Testis (tissue), 3 donors: ENCODE results near the gene GLRX. TPM values are rescaled to one million over a fixed set of nuclear protein-coding genes. Genes with fewer than 3 reads are reported as not detected.
A peak's percentile ranks its signal among the peaks of the same experiment; 100 is the strongest.

Experiments used
- DNase-seq: peaks from one replicate; pipeline ENCODE4 v3.0.0-alpha.2; 2019
- H3K27ac ChIP-seq, 2 donors: fragments of 200-600 bp; sonication (generic); one replicate each; pipeline ENCODE4 v1.5.1; 2019
- H3K27me3 ChIP-seq: fragments of 200-600 bp; sonication (generic); one replicate; pipeline ENCODE4 v1.5.1; 2019
- H3K36me3 ChIP-seq: fragments of 200-600 bp; sonication (generic); one replicate; pipeline ENCODE4 v1.5.1; 2017; ENCODE audit warnings: low read depth; ENCODE audit errors: missing control alignments
- H3K4me1 ChIP-seq: fragments of 200-600 bp; sonication (generic); one replicate; pipeline ENCODE4 v1.5.1; 2019
- H3K4me3 ChIP-seq, 2 donors: fragments of 200-600 bp; sonication (generic); one replicate each; pipeline ENCODE4 v1.5.1; 2017 to 2019
- H3K9me3 ChIP-seq: fragments of 200-600 bp; sonication (generic); one replicate; pipeline ENCODE4 v1.5.1; 2017
- CTCF ChIP-seq, 3 experiments: fragments of 450-650 bp in 2 of 3; fragments of 200-600 bp in 1 of 3; sonication (generic) in 1 of 3; IDR thresholded peaks; one replicate each; pipeline ENCODE4 v1.5.1; 2016 to 2019; ENCODE audit warnings: antibody characterized with exemption in 3 of 3, mild to moderate bottlenecking in 2 of 3, moderate library complexity in 1 of 3
- POLR2A ChIP-seq: fragments of 450-650 bp; IDR thresholded peaks from one replicate; pipeline ENCODE4 v1.6.1; 2017; ENCODE audit warnings: antibody characterized with exemption, mild to moderate bottlenecking, moderate library complexity
- WGBS, 2 donors: methylation state at CpG; one replicate each; pipeline ENCODE4 v1.1.5; 2018; 5-methylcytosine and 5-hydroxymethylcytosine counted together
- intact Hi-C: fragments of 100-400 bp; cut with DNase I; formaldehyde crosslinking; loops from one replicate; pipeline ENCODE4 v1.15.1; 2023; ENCODE audit warnings: low total_unique reads
- polyA plus RNA-seq: library from polyadenylated mRNA; stranded (reverse); fragments of 350-450 nt; fragmentation: Illumina TruSeq; extraction: RNeasy Lipid Tissue Mini Kit (QIAGEN cat#74804); gene quantifications from one replicate; pipeline ENCODE4 v1.2.3, GENCODE V29; 2014; ENCODE audit warnings: low read depth, low replicate concordance; ENCODE audit not compliant: insufficient read depth
- total RNA-seq, 2 donors: library from RNA; depleted of rRNA; stranded (reverse); fragments of >200 nt; gene quantifications; one replicate each; pipeline ENCODE4 v1.2.3, GENCODE V29; 2016

The GLRX gene
- total and polyA plus RNA-seq, 3 donors from 2014 or later, result 4.5 to 15.0 (median 5.4) TPM

- WGBS, 2 donors, result 87 to 93% methylated on average over 3 of the region's 3 CpGs
- no peaks in the 10 kb centered on the region for H3K36me3 ChIP-seq
- no peak for DNase-seq
These were observed 20.6 kb downstream of the GLRX start for GRCh38 chr5:95801961-95802360.

DNA sequence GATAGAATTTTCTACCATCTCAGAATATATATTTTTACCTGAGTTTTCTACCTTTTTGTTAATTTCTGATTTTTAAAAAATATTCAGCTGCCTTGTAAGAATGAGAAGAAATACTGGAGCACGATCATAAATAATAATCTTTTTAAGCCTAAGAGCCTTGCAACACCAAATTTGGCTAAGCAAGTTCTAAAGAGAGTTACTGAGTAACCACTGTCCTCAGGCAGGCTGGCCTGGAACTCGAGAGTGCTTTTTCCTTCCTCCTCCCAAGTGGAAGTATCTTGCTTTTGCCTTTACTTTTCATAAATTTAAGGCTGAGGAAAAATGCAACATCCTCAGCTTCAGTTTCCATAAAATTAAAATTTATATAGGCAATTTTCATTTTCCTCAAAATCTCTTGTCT, 21.0 kb downstream of the GLRX start:
- Histone ChIP-seq H3K27ac (no peak overlapping the region), H3K36me3 (no peaks in the 10 kb centered on the region), H3K9me3 (no peaks in the 10 kb centered on the region), H3K27me3 (no peaks in the 10 kb centered on the region), H3K4me1 (peaks cover 6% of the 10 kb centered on the region), H3K4me3 (no peak overlapping the region)
- intact Hi-C loops, result no loop called here
- DNase-seq, result no peak
- TF ChIP-seq POLR2A (no peak), CTCF (IDR thresholded peaks at IDR 0.05) (no peak)
- 35 to 49% methylated on average over 2 of the region's 2 CpGs for WGBS, 2 donors

More at GRCh38 chr5:95801961-95802360, 20.6 kb downstream of the GLRX start:
- H3K9me3 ChIP-seq, result no peaks in the 10 kb centered on the region
- peaks cover 6% of the 10 kb centered on the region for H3K4me1 ChIP-seq
- H3K4me3 ChIP-seq, result no peak overlapping the region
- intact Hi-C loops, result no loop called here
- H3K27me3 ChIP-seq, result no peaks in the 10 kb centered on the region
- TF ChIP-seq CTCF (IDR thresholded peaks at IDR 0.05) (no peak), POLR2A (no peak)
- no peak overlapping the region for H3K27ac ChIP-seq

DNA sequence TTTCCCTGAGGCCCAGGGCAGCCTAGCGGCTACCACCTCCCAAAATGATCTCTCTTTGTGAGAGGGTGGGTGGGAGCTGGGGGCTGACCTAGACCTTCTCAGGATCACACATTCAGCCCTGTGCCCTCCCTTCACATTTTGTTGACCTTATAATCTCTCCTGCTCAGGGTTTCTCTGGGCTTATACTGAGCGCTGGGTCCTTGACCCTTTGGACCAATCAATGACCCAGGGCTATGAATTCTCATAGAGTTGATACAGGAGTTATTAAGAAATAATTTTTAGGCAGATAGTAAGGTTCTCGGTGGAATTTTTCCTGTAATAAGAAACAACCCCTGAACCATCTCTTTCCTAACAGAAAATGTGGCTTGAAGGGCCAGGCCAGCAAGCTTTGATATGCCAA, 22.0 kb downstream of the GLRX start:
- Histone ChIP-seq H3K27ac (no peak overlapping the region), H3K9me3 (no peaks in the 10 kb centered on the region), H3K4me1 (peaks cover 6% of the 10 kb centered on the region), H3K27me3 (no peaks in the 10 kb centered on the region), H3K36me3 (no peaks in the 10 kb centered on the region), H3K4me3 (no peak overlapping the region)
- no peak for DNase-seq
- no peak for TF ChIP-seq POLR2A
- TF ChIP-seq CTCF (IDR thresholded peaks at IDR 0.05), result no peak
- 82 to 95% methylated on average over 3 of the region's 3 CpGs for WGBS, 2 donors
- intact Hi-C loops, result no loop called here

- intact Hi-C loops, result no loop called here
- Histone ChIP-seq H3K4me3 (no peak overlapping the region), H3K9me3 (no peaks in the 10 kb centered on the region), H3K4me1 (peaks cover 6% of the 10 kb centered on the region), H3K27ac (no peak overlapping the region), H3K36me3 (no peaks in the 10 kb centered on the region), H3K27me3 (no peaks in the 10 kb centered on the region)
- no peak for DNase-seq
- 89 to 97% methylated on average over 4 of the region's 4 CpGs for WGBS, 2 donors
- no peak for TF ChIP-seq CTCF (IDR thresholded peaks at IDR 0.05)
- no peak for TF ChIP-seq POLR2A
These were observed 23.2 kb downstream of the GLRX start for GRCh38 chr5:95799191-95799835.

GRCh38 chr5:95798545-95798944, 24.0 kb downstream of the GLRX start:
- H3K4me1 ChIP-seq, result peaks cover 9% of the 10 kb centered on the region
- H3K27me3 ChIP-seq, result no peaks in the 10 kb centered on the region
- intact Hi-C loops, result no loop called here
- H3K27ac ChIP-seq, result peak overlapping the region in 1 of 2 donors; percentile 6
- no peak overlapping the region for H3K4me3 ChIP-seq
- H3K36me3 ChIP-seq, result no peaks in the 10 kb centered on the region
- TF ChIP-seq CTCF (IDR thresholded peaks at IDR 0.05) (no peak), POLR2A (no peak)
- DNase-seq, result no peak
- no peaks in the 10 kb centered on the region for H3K9me3 ChIP-seq
